Mesenchymal stem cell (in vitro differentiated cells and primary cell): ENCODE data around the gene PLXNC1.
"Not testable (repeated sequence)": the region's sequence is repeated elsewhere in the genome, so short reads cannot be mapped to it uniquely, and the experiment has no call there.

Experiments
- DNase-seq: peaks from one replicate; pipeline ENCODE4 v3.0.0-alpha.2; 2013
- H2AFZ ChIP-seq: one replicate; pipeline ENCODE4 v1.6.1; 2013; ENCODE audit warnings: low read depth, mild to moderate bottlenecking, control low read depth, inconsistent platforms, low read length, moderate library complexity
- H2AK5ac ChIP-seq: 2 replicates; pipeline ENCODE4 v1.6.1; 2013; ENCODE audit warnings: low read length, moderate library complexity, mild to moderate bottlenecking, inconsistent platforms; ENCODE audit not compliant: severe bottlenecking
- H2BK120ac ChIP-seq: one replicate; pipeline ENCODE4 v1.6.1; 2013; ENCODE audit warnings: low read depth, mild to moderate bottlenecking, inconsistent platforms, low read length, moderate library complexity
- H2BK12ac ChIP-seq, 2 experiments: one replicate each; pipeline ENCODE4 v1.6.1; 2013; ENCODE audit warnings: inconsistent platforms in 2 of 2, low read length in 2 of 2, mild to moderate bottlenecking in 2 of 2, moderate library complexity in 2 of 2, control low read depth in 1 of 2
- H2BK15ac ChIP-seq: one replicate; pipeline ENCODE4 v1.6.1; 2013; ENCODE audit warnings: mild to moderate bottlenecking, low read depth, inconsistent platforms; ENCODE audit not compliant: poor library complexity, severe bottlenecking
- H2BK5ac ChIP-seq: 2 replicates; pipeline ENCODE4 v1.6.1; 2013; ENCODE audit warnings: low read depth, mild to moderate bottlenecking, low read length, control low read depth, inconsistent platforms; ENCODE audit not compliant: poor library complexity, severe bottlenecking
- H3K14ac ChIP-seq, 2 experiments: one replicate each; pipeline ENCODE4 v1.6.1; 2013; ENCODE audit warnings: inconsistent platforms in 2 of 2, low read length in 2 of 2, control low read depth in 1 of 2, mild to moderate bottlenecking in 1 of 2, moderate library complexity in 1 of 2
- H3K18ac ChIP-seq, 2 experiments: one replicate each; pipeline ENCODE4 v1.6.1; 2013; ENCODE audit warnings: inconsistent platforms in 2 of 2, low read length in 2 of 2, control low read depth in 1 of 2, low read depth in 1 of 2, mild to moderate bottlenecking in 1 of 2
- H3K23ac ChIP-seq, 2 experiments: one replicate each; pipeline ENCODE4 v1.6.1; 2013; ENCODE audit warnings: inconsistent platforms in 2 of 2, low read length in 2 of 2, mild to moderate bottlenecking in 2 of 2, moderate library complexity in 2 of 2, control low read depth in 1 of 2
- H3K27ac ChIP-seq: 2 replicates; pipeline ENCODE4 v1.5.1; 2013; ENCODE audit warnings: mild to moderate bottlenecking, moderate library complexity, low read length, control low read depth, inconsistent platforms; ENCODE audit not compliant: poor library complexity, severe bottlenecking
- H3K27me3 ChIP-seq, 2 experiments: 2 replicates each; pipeline versions ENCODE4 v1.6.1 to v1.7.0; 2013; ENCODE audit warnings: low read length in 2 of 2, mild to moderate bottlenecking in 2 of 2, moderate library complexity in 2 of 2, control low read depth in 1 of 2, inconsistent platforms in 1 of 2; ENCODE audit not compliant: control insufficient read depth in 1 of 2, insufficient read depth in 1 of 2
- H3K36me3 ChIP-seq, 2 experiments: 2 replicates each; pipeline versions ENCODE4 v1.6.1 to v1.7.0; 2013; ENCODE audit warnings: low read length in 2 of 2, control low read depth in 1 of 2, inconsistent platforms in 1 of 2, low read depth in 1 of 2, mild to moderate bottlenecking in 1 of 2; ENCODE audit not compliant: insufficient read depth in 2 of 2, control insufficient read depth in 1 of 2
- H3K4ac ChIP-seq, 2 experiments: one replicate each; pipeline ENCODE4 v1.6.1; 2013; ENCODE audit warnings: inconsistent platforms in 2 of 2, low read length in 2 of 2, mild to moderate bottlenecking in 2 of 2, moderate library complexity in 2 of 2, control low read depth in 1 of 2, low read depth in 1 of 2
- H3K4me1 ChIP-seq: 2 replicates; pipeline ENCODE4 v1.6.1; 2013; ENCODE audit warnings: low read depth, low read length, control low read depth; ENCODE audit not compliant: control insufficient read depth, insufficient read depth
- H3K4me2 ChIP-seq: 2 replicates; pipeline ENCODE4 v1.6.1; 2013; ENCODE audit warnings: low read length, mild to moderate bottlenecking, inconsistent platforms; ENCODE audit not compliant: poor library complexity, severe bottlenecking
- H3K4me3 ChIP-seq, 2 experiments: 2 replicates each; pipeline versions ENCODE4 v1.5.1 to v1.7.0; 2013; ENCODE audit warnings: low read length in 2 of 2, mild to moderate bottlenecking in 2 of 2, control low read depth in 1 of 2, low read depth in 1 of 2; ENCODE audit not compliant: insufficient read depth in 1 of 2
- H3K79me1 ChIP-seq: replicated peaks from 2 replicates; pipeline ENCODE4 v1.6.1; 2013; ENCODE audit warnings: mild to moderate bottlenecking, control low read depth, low read length, inconsistent platforms; ENCODE audit not compliant: poor library complexity, severe bottlenecking
- H3K9ac ChIP-seq: 2 replicates; pipeline ENCODE4 v1.7.0; 2013; ENCODE audit warnings: mild to moderate bottlenecking, low read length, moderate library complexity
- H3K9me3 ChIP-seq: 2 replicates; pipeline ENCODE4 v1.7.0; 2013; ENCODE audit warnings: mild to moderate bottlenecking, low read length; ENCODE audit not compliant: control insufficient read depth
- H4K8ac ChIP-seq: one replicate; pipeline ENCODE4 v1.6.1; 2013; ENCODE audit warnings: inconsistent platforms, mild to moderate bottlenecking, low read length, moderate library complexity
- H4K91ac ChIP-seq: one replicate; pipeline ENCODE4 v1.6.1; 2013; ENCODE audit warnings: mild to moderate bottlenecking, low read length, inconsistent platforms
- WGBS: methylation state at CpG from one replicate; pipeline ENCODE4 v1.1.7; 2013; ENCODE audit warnings: mixed read lengths; 5-methylcytosine and 5-hydroxymethylcytosine counted together

Gene PLXNC1

DNA sequence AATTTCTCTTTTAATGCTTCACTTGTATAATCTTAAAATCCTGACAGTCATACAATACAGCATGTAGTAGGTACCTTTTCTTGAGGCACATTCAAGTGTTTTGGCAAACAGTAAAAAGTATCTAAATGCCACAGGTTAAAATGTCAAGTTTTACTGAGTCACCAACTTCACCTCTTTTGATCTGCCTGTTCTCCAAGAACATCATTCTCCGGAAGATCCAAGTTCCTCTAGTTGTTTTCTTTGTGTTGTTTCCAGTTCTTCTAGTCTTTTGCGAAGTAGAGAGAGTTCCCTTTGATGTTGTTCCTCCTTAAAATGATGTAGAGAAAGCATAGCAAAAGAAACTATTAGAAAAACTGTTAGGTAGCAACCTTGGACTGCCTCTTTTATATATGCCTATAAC lies 160.2 kb downstream of the PLXNC1 start:
- Histone ChIP-seq H3K9ac (no peak overlapping the region), H2AK5ac (no peak overlapping the region), H3K23ac (no peak overlapping the region), H2BK120ac (no peak overlapping the region), H3K79me1 (no peaks in the 10 kb centered on the region), H3K36me3 (peaks cover 0 to 77% of the 10 kb centered on the region in 2 experiments), H3K4ac (no peak overlapping the region), H3K18ac (no peak overlapping the region), H3K4me1 (peaks cover 2% of the 10 kb centered on the region), H3K27ac (no peak overlapping the region), H3K27me3 (no peaks in the 10 kb centered on the region), H2BK15ac (no peak overlapping the region), H3K14ac (no peak overlapping the region), H2BK5ac (no peak overlapping the region), H2AFZ (no peak overlapping the region), H3K4me2 (no peak overlapping the region), H4K91ac (no peak overlapping the region), H2BK12ac (no peak overlapping the region), H4K8ac (no peak overlapping the region), H3K9me3 (no peaks in the 10 kb centered on the region), H3K4me3 (no peak overlapping the region)
- 83% methylated on average over 1 of the region's 2 CpGs for WGBS
- DNase-seq: no peak

DNA sequence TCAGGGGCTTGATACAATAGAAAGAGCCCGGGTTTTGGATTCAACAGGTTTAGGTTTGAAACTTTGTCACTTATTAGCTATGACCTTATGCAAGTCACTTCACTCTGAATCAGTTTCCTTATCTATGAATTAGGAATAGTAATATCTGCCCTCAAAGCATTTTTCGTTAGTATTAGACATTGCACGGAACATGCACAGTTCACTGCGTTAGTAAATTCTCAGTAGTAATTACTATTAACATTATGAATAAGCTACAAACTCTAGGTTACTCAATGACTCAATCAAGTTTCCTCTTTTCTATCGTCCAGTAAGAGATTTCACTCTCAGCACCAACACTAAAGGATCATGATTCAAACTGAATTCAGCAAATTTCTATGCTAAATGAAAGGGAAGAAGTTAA lies 161.0 kb downstream of the PLXNC1 start:
- no peak overlapping the region for H2BK12ac ChIP-seq
- no peak overlapping the region for H3K9ac ChIP-seq
- H2AFZ ChIP-seq: no peak overlapping the region
- H3K4ac ChIP-seq: no peak overlapping the region
- no peak overlapping the region for H3K23ac ChIP-seq
- no peak overlapping the region for H2BK15ac ChIP-seq
- H2AK5ac ChIP-seq: no peak overlapping the region
- H2BK120ac ChIP-seq: no peak overlapping the region
- no peak overlapping the region for H3K14ac ChIP-seq
- 100% methylated on average over 4 of the region's 5 CpGs for WGBS
- H4K8ac ChIP-seq: no peak overlapping the region
- H3K79me1 ChIP-seq: no peaks in the 10 kb centered on the region
- H2BK5ac ChIP-seq: no peak overlapping the region
- H3K27me3 ChIP-seq: no peaks in the 10 kb centered on the region
- DNase-seq: no peak
- peaks cover 2% of the 10 kb centered on the region for H3K4me1 ChIP-seq
- no peak overlapping the region for H3K27ac ChIP-seq
- H3K4me2 ChIP-seq: no peak overlapping the region
- H3K36me3 ChIP-seq: peaks cover 0 to 73% of the 10 kb centered on the region in 2 experiments
- H3K18ac ChIP-seq: no peak overlapping the region
- no peak overlapping the region for H3K4me3 ChIP-seq
- H3K9me3 ChIP-seq: no peaks in the 10 kb centered on the region
- no peak overlapping the region for H4K91ac ChIP-seq

DNA sequence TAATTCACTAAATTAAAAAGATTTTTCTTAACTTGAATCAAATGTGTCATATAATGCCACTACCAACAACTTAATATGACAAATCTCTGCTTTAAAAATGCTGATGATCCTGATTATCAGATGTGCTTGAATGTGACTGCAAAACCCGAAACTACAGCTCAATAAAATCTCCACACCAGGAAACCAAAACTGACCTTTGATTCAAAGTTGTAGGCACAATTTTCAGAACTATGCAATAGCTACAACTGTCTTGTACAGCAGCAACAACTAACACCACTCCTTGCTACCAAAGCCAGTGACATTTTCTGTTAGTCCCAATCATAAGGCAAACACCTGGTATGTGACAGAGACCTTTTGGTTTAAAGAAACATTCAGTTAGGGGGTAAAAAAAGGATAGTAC lies 164.0 kb downstream of the PLXNC1 start:
- 94% methylated on average over 1 of the region's 1 CpG for WGBS
- Histone ChIP-seq H3K9ac (no peak overlapping the region), H3K14ac (no peak overlapping the region), H3K27ac (no peak overlapping the region), H3K4ac (no peak overlapping the region), H4K91ac (no peak overlapping the region), H3K79me1 (no peaks in the 10 kb centered on the region), H3K23ac (no peak overlapping the region), H3K36me3 (peaks cover 0 to 45% of the 10 kb centered on the region in 2 experiments), H3K18ac (no peak overlapping the region), H2BK15ac (no peak overlapping the region), H3K9me3 (no peaks in the 10 kb centered on the region), H3K27me3 (no peaks in the 10 kb centered on the region), H4K8ac (no peak overlapping the region), H3K4me2 (no peak overlapping the region), H2AK5ac (no peak overlapping the region), H2BK120ac (no peak overlapping the region), H3K4me3 (no peak overlapping the region), H2BK12ac (no peak overlapping the region), H2AFZ (no peak overlapping the region), H2BK5ac (no peak overlapping the region), H3K4me1 (no peaks in the 10 kb centered on the region)
- DNase-seq: no peak

DNA sequence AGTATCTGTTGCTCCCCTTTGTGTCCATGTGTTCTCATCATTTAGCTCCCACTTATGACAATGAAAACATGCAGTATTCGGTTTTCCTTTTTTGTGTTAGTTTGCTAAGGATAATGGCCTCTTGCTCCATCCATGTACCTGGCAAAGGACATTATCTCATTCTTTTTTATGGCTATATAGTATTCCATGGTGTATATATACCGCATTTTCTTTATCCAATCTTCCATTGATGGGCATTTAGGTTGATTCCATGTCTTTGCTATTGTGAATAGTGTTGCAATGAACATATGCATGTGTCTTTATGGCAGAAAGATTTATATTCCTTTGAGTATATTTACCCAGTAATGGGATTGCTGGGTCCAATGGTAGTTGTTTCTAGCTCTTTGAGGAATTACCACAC lies 168.2 kb downstream of the PLXNC1 start:
- H3K9me3 ChIP-seq: peaks cover 35% of the 10 kb centered on the region
- not testable (repeated sequence) for H3K18ac ChIP-seq, H4K91ac ChIP-seq, H2BK120ac ChIP-seq, H3K9ac ChIP-seq, H3K14ac ChIP-seq, H3K23ac ChIP-seq, H3K27ac ChIP-seq, H2AK5ac ChIP-seq, H3K4me3 ChIP-seq, H2AFZ ChIP-seq, H2BK12ac ChIP-seq, H4K8ac ChIP-seq, H2BK5ac ChIP-seq, H3K27me3 ChIP-seq, DNase-seq, H3K4me2 ChIP-seq, H3K79me1 ChIP-seq, H3K4ac ChIP-seq, H3K4me1 ChIP-seq, H2BK15ac ChIP-seq
- WGBS: no CpG with 5 or more reads among the region's 2 CpGs
- H3K36me3 ChIP-seq: peaks cover 4 to 20% of the 10 kb centered on the region in 2 experiments
